OCI-LY7 (cell line): ENCODE results near the gene NCOA5. TPM values are rescaled to one million over a fixed set of nuclear protein-coding genes. Genes with fewer than 3 reads are reported as not detected.

Experiments
- BruUV-seq: library from RNA; stranded (reverse); fragments of 400-500 nt; replicated peaks from 2 replicates; lab custom pipeline; 2021; lab: Mats Ljungman, UMichigan
- CTCF ChIA-PET: fragments of 300-600 bp; sonication (Branson Sonifier 250); formaldehyde crosslinking; loops from one replicate; lab custom pipeline; 2022; ENCODE audit warnings: antibody characterized with exemption; ENCODE audit not compliant: unreplicated experiment; lab: Charles Lee
- POLR2A ChIA-PET: fragments of 300-600 bp; sonication (Branson Sonifier 250); formaldehyde crosslinking; loops from one replicate; lab custom pipeline; 2022; ENCODE audit warnings: antibody characterized with exemption; lab: Charles Lee
- DNase-seq: peaks from one replicate; pipeline ENCODE4 v3.0.0-alpha.2; 2015; ENCODE audit warnings: low spot score
- H2AFZ ChIP-seq: fragments of 200-600 bp; sonication (generic), shearing (Covaris generic); 2 replicates; pipeline ENCODE4 v1.6.1; 2014; ENCODE audit warnings: mild to moderate bottlenecking, antibody characterized with exemption, low read length, moderate library complexity
- H3K27ac ChIP-seq: fragments of 200-600 bp; sonication (generic); 2 replicates; pipeline ENCODE4 v1.5.1; 2014; ENCODE audit warnings: mixed run types, low read depth, mild to moderate bottlenecking, moderate library complexity, low read length, inconsistent platforms; ENCODE audit not compliant: poor library complexity, severe bottlenecking
- H3K36me3 ChIP-seq: fragments of 200-600 bp; sonication (generic); 2 replicates; pipeline ENCODE4 v1.6.1; 2014; ENCODE audit warnings: mild to moderate bottlenecking, antibody characterized with exemption, low read length, moderate library complexity, mixed read lengths; ENCODE audit not compliant: insufficient read depth
- H3K4me1 ChIP-seq: fragments of 200-600 bp; sonication (generic); 2 replicates; pipeline ENCODE4 v1.5.1; 2014; ENCODE audit warnings: mild to moderate bottlenecking, low read length; ENCODE audit not compliant: insufficient read depth, poor library complexity, severe bottlenecking
- H3K4me2 ChIP-seq: fragments of 200-600 bp; sonication (generic); 2 replicates; pipeline ENCODE4 v1.6.1; 2014; ENCODE audit warnings: mild to moderate bottlenecking, low read length
- H3K4me3 ChIP-seq: fragments of 200-600 bp; sonication (generic); 2 replicates; pipeline ENCODE4 v1.5.1; 2014; ENCODE audit warnings: mild to moderate bottlenecking, low read depth, low read length; ENCODE audit not compliant: poor library complexity, severe bottlenecking
- H3K79me2 ChIP-seq: fragments of 200-600 bp; sonication (generic); 2 replicates; pipeline ENCODE4 v1.6.1; 2016; ENCODE audit warnings: low read depth, mild to moderate bottlenecking, low read length, moderate library complexity, mixed read lengths; ENCODE audit not compliant: insufficient read depth
- H3K9me2 ChIP-seq: fragments of 200-600 bp; sonication (generic); 2 replicates; pipeline ENCODE4 v1.6.1; 2016; ENCODE audit warnings: mild to moderate bottlenecking, low read length, mixed read lengths; ENCODE audit not compliant: insufficient read depth
- H3K9me3 ChIP-seq: fragments of 200-600 bp; sonication (generic); 2 replicates; pipeline ENCODE4 v1.6.1; 2014; ENCODE audit warnings: mild to moderate bottlenecking, mixed run types, low read length, mixed read lengths
- H4K20me1 ChIP-seq: fragments of 200-600 bp; sonication (generic); 2 replicates; pipeline ENCODE4 v1.6.1; 2014; ENCODE audit warnings: mild to moderate bottlenecking, antibody characterized with exemption, low read length, moderate library complexity, mixed read lengths; ENCODE audit not compliant: insufficient read depth
- EZH2phosphoT487 ChIP-seq: fragments of 200-600 bp; sonication (generic); IDR thresholded peaks from 2 replicates; pipeline ENCODE4 v1.6.1; 2018; ENCODE audit warnings: low read depth, borderline replicate concordance, mild to moderate bottlenecking, mixed run types, antibody characterized with exemption, low read length, moderate library complexity, mixed read lengths
- intact Hi-C: fragments of 100-400 bp; cut with micrococcal nuclease; formaldehyde crosslinking; loops from one replicate; pipeline ENCODE4 v1.10.0; 2022; ENCODE audit not compliant: unreplicated experiment
- total RNA-seq, 2 experiments: library from RNA; depleted of rRNA in 1 of 2; stranded (reverse); fragments of >200 nt in 1 of 2; shearing (Covaris generic) in 1 of 2; gene quantifications; 2 replicates each; pipeline ENCODE4 v1.2.3, GENCODE V29; 2014 to 2022
- TF ChIP-seq, protein P1 (sequence below): fragments of 200-600 bp; sonication (generic); conservative IDR thresholded peaks from 2 replicates; pipeline ENCODE4 v1.5.1; 2014; ENCODE audit warnings: mild to moderate bottlenecking, antibody characterized with exemption, low read length, moderate library complexity, mixed read lengths

NCOA5 gene
- total RNA-seq, 2 experiments from 2014 or later, result 23.4 to 33.7 TPM

DNA sequence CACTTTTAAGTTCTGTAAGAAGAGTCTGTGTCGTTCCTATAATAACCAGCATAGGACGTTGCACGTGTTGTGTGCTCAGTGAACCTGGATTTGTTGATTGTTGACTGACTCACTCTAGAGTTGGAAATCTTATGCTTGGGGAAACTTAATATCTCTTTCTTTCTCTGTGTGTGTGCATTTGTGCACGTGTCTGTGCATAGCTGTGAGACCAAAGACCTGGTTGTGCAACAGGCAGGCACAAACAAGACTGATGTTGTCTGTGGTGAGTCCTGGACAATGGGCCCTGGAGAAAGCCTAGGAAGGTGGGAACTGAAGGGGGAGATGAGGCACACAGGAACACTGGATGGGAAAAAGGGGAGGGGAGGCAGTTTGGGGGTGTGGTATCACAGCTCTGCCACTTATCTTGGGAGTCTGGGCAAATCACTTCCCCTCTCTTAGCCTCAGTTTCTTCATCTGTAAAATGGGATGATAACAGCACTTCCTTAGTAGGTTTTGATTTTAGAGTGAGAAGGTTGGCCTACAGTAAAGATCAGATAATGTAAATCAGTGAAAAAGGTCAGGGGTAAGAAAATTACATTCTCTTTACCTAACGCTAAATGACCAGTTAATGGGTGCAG, 36.8 kb upstream of the NCOA5 start:
- H3K9me3 ChIP-seq, result no peaks in the 10 kb centered on the region
- H4K20me1 ChIP-seq, result 0 out of 2 replicates have a peak, but pooled peaks cover 1% of the 10 kb centered on the region
- no peaks in the 10 kb centered on the region for H3K9me2 ChIP-seq
- DNase-seq, result no peak
- CTCF ChIA-PET, result no interaction called here
- H3K4me1 ChIP-seq, result peaks cover 2% of the 10 kb centered on the region
- BruUV-seq, result no TSS peak
- intact Hi-C loops, result no loop called here
- TF ChIP-seq, protein P1, sequence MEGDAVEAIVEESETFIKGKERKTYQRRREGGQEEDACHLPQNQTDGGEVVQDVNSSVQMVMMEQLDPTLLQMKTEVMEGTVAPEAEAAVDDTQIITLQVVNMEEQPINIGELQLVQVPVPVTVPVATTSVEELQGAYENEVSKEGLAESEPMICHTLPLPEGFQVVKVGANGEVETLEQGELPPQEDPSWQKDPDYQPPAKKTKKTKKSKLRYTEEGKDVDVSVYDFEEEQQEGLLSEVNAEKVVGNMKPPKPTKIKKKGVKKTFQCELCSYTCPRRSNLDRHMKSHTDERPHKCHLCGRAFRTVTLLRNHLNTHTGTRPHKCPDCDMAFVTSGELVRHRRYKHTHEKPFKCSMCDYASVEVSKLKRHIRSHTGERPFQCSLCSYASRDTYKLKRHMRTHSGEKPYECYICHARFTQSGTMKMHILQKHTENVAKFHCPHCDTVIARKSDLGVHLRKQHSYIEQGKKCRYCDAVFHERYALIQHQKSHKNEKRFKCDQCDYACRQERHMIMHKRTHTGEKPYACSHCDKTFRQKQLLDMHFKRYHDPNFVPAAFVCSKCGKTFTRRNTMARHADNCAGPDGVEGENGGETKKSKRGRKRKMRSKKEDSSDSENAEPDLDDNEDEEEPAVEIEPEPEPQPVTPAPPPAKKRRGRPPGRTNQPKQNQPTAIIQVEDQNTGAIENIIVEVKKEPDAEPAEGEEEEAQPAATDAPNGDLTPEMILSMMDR, result no peak
- no peak for TF ChIP-seq EZH2phosphoT487
- H3K79me2 ChIP-seq, result peaks cover 4% of the 10 kb centered on the region; the same call in 1 of the 2 replicates
- H2AFZ ChIP-seq, result no peak overlapping the region
- H3K4me3 ChIP-seq, result no peak overlapping the region
- H3K4me2 ChIP-seq, result no peak overlapping the region
- POLR2A ChIA-PET, result no interaction called here
- H3K27ac ChIP-seq, result no peak overlapping the region
- H3K36me3 ChIP-seq, result peaks cover 73% of the 10 kb centered on the region

DNA sequence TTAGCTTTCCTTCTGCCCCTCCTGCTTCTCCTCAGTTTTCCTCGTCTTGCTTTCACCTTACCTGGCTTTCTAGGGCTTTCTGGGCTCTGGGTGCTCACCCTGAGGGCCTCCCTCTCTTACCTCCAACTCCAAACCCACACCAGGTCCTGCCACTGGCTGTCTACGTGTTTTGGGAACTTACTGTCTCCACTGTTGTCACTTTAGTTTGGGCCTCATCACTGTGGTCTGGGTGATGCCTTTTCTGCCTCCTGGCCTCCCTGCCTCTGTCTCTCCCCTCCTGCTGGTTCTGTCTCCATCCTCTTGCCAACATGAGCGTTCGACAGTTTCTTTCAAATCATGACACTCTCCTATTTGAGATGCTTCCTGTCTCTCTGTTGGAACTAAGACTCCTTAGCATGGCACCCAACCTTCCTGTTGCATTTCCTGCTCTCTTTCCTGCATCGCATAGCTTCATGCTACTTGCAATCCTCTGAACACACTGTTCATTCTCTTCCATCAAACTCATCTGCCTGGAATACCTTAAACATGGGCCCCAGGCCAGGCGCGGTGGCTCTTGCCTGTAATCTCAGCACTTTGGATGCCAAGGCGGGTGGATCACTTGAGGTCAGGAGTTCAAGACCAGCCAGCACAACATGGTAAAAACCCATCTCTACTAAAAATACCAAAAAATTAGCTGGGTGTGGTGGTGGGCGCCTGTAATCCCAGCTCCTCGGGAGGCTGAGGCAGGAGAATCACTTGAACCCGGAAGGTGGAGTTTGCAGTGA, 33.9 kb upstream of the NCOA5 start:
- POLR2A ChIA-PET, result no interaction called here
- Histone ChIP-seq H3K27ac (no peak overlapping the region), H2AFZ (no peak overlapping the region), H3K4me2 (no peak overlapping the region), H3K9me3 (no peaks in the 10 kb centered on the region), H3K36me3 (peaks cover 73% of the 10 kb centered on the region), H3K9me2 (no peaks in the 10 kb centered on the region), H3K4me3 (no peak overlapping the region), H4K20me1 (peaks cover 12% of the 10 kb centered on the region; the same call in 1 of the 2 replicates), H3K4me1 (peaks cover 23% of the 10 kb centered on the region), H3K79me2 (peaks cover 32% of the 10 kb centered on the region)
- CTCF ChIA-PET, result no interaction called here
- TF ChIP-seq, protein P1, result no peak
- no peak for TF ChIP-seq EZH2phosphoT487
- intact Hi-C loops, result no loop called here
- no peak for DNase-seq
- BruUV-seq, result no TSS peak
